HepG2 (cell line): ENCODE measurements around the gene CEACAM3. TPM values are rescaled to one million over a fixed set of nuclear protein-coding genes. Genes with fewer than 3 reads are reported as not detected.

ENCODE experiments used
- ATAC-seq: fragments of 200-7000 bp; cut with Tn5 transposase; 3 replicates; pipeline ENCODE4 v1.9.1; 2020; ENCODE audit warnings: mild to moderate bottlenecking, moderate library complexity
- BruUV-seq: library from RNA; stranded (reverse); fragments of 400-500 nt; replicated peaks from 2 replicates; lab custom pipeline; 2021; lab: Mats Ljungman, UMichigan
- CTCF ChIA-PET: fragments of 300-600 bp; formaldehyde crosslinking; extraction: SDS; loops from one replicate; lab custom pipeline; 2021; ENCODE audit warnings: low total read pairs, inconsistent platforms, low intra/inter-chr PET ratio; lab: Yijun Ruan, JAX
- POLR2A ChIA-PET: fragments of 350-600 bp; sonication (Branson Sonifier 250); formaldehyde crosslinking; loops from one replicate; lab custom pipeline; 2020; ENCODE audit warnings: antibody characterized with exemption, inconsistent platforms; lab: Yijun Ruan, JAX
- DNase-seq: peaks from one replicate; pipeline ENCODE4 v3.0.0-alpha.2; 2015; ENCODE audit warnings: low spot score
- FAIRE-seq: peaks from 3 replicates; lab custom pipeline; 2011; peaks lifted over from hg19 to GRCh38; lab: Jason Lieb, UNC
- H2AFZ ChIP-seq: one replicate; pipeline ENCODE4 v1.6.1; 2011; ENCODE audit warnings: low read length, inconsistent platforms
- H3K27ac ChIP-seq: fragments of 300-600 bp; 3 replicates; pipeline ENCODE4 v1.8.0; 2011; ENCODE audit warnings: mixed run types, mild to moderate bottlenecking, mixed read lengths, low read length, inconsistent platforms; ENCODE audit not compliant: insufficient read depth; ENCODE audit errors: extremely low read length
- H3K27me3 ChIP-seq, 2 experiments: fragments of 200-600 bp in 1 of 2; 2 replicates in 1 of 2; 3 replicates in 1 of 2; pipeline versions ENCODE4 v1.6.0 to v1.8.0; 2011; ENCODE audit warnings: low read length in 2 of 2, mild to moderate bottlenecking in 2 of 2, moderate library complexity in 2 of 2, inconsistent platforms in 1 of 2; ENCODE audit not compliant: insufficient read depth in 2 of 2, control insufficient read depth in 1 of 2
- H3K36me3 ChIP-seq, 2 experiments: fragments of 200-600 bp in 1 of 2; replicated peaks in 1 of 2; 2 replicates in 1 of 2; 3 replicates in 1 of 2; pipeline versions ENCODE4 v1.5.1 to v1.8.0; 2011; ENCODE audit warnings: low read length in 2 of 2, inconsistent platforms in 1 of 2; ENCODE audit not compliant: insufficient read depth in 2 of 2, control insufficient read depth in 1 of 2
- H3K4me1 ChIP-seq: 2 replicates; pipeline ENCODE4 v1.5.1; 2012; ENCODE audit warnings: low read length, inconsistent platforms; ENCODE audit not compliant: insufficient read depth
- H3K4me2 ChIP-seq: 2 replicates; pipeline ENCODE4 v1.6.0; 2011; ENCODE audit warnings: low read depth, low read length, inconsistent platforms
- H3K4me3 ChIP-seq, 3 experiments: fragments of 200-600 bp in 1 of 3; sonication (generic), shearing (Covaris generic) in 1 of 3; replicated peaks in 1 of 3; 2 replicates each; pipeline ENCODE4 v1.5.1; 2011 to 2016; ENCODE audit warnings: low read length in 3 of 3, inconsistent platforms in 2 of 3, low read depth in 2 of 3, mild to moderate bottlenecking in 2 of 3, control low read depth in 1 of 3, mixed read lengths in 1 of 3; ENCODE audit not compliant: insufficient read depth in 1 of 3
- H3K79me2 ChIP-seq: one replicate; pipeline ENCODE4 v1.6.1; 2011; ENCODE audit warnings: low read length, inconsistent platforms; ENCODE audit not compliant: insufficient read depth
- H3K9ac ChIP-seq: 2 replicates; pipeline ENCODE4 v1.6.0; 2011; ENCODE audit warnings: mild to moderate bottlenecking, low read depth, low read length, inconsistent platforms; ENCODE audit not compliant: insufficient read depth
- H3K9me3 ChIP-seq: 2 replicates; pipeline ENCODE4 v1.5.1; 2012; ENCODE audit warnings: mild to moderate bottlenecking, low read length
- H4K20me1 ChIP-seq: 2 replicates; pipeline ENCODE4 v1.6.0; 2011; ENCODE audit warnings: inconsistent platforms, mild to moderate bottlenecking, low read length, moderate library complexity; ENCODE audit not compliant: insufficient read depth
- ARNT2 ChIP-seq: sonication (generic); formaldehyde crosslinking; IDR thresholded peaks from 2 replicates; pipeline ENCODE4 v1.8.0; 2022; ENCODE audit warnings: mild to moderate bottlenecking, low read depth, missing genetic modification reagents, moderate library complexity
- ATF4 ChIP-seq, 2 experiments: fragments of 450-650 bp in 1 of 2; sonication (generic) in 1 of 2; formaldehyde crosslinking; IDR thresholded peaks; 2 replicates each; pipeline versions ENCODE4 v1.5.0 to v1.8.0; 2020 to 2022; ENCODE audit warnings: mild to moderate bottlenecking in 1 of 2, missing genetic modification reagents in 1 of 2
- CHCHD3 ChIP-seq: sonication (generic); formaldehyde crosslinking; IDR thresholded peaks from 2 replicates; pipeline ENCODE4 v1.8.0; 2022; ENCODE audit warnings: mild to moderate bottlenecking, missing genetic modification reagents, moderate library complexity
- EEA1 ChIP-seq: sonication (generic); formaldehyde crosslinking; IDR thresholded peaks from 2 replicates; pipeline ENCODE4 v1.5.1; 2020; ENCODE audit warnings: mild to moderate bottlenecking, missing genetic modification reagents, borderline replicate concordance
- GMEB1 ChIP-seq: sonication (generic); formaldehyde crosslinking; IDR thresholded peaks from 2 replicates; pipeline ENCODE4 v1.5.1; 2020; ENCODE audit warnings: missing genetic modification reagents, mild to moderate bottlenecking, borderline replicate concordance
- SOX13 ChIP-seq, 3 experiments: fragments of 450-650 bp in 1 of 3; sonication (generic) in 1 of 3; formaldehyde crosslinking in 1 of 3; IDR thresholded peaks in 2 of 3; conservative IDR thresholded peaks in 1 of 3; 2 replicates each; pipeline versions ENCODE4 v1.5.0 to v1.6.1; 2016 to 2020; ENCODE audit warnings: antibody characterized with exemption in 1 of 3, mild to moderate bottlenecking in 1 of 3, missing compliant biosample characterization in 1 of 3, missing genetic modification reagents in 1 of 3, moderate library complexity in 1 of 3
- THAP7 ChIP-seq: sonication (generic); formaldehyde crosslinking; IDR thresholded peaks from 2 replicates; pipeline ENCODE4 v1.8.1; 2023; ENCODE audit warnings: mild to moderate bottlenecking, missing genetic modification reagents
- ZNF407 ChIP-seq: sonication (generic); formaldehyde crosslinking; IDR thresholded peaks from one replicate; pipeline ENCODE4 v1.5.1; 2020; ENCODE audit warnings: mild to moderate bottlenecking, missing genetic modification reagents; ENCODE audit errors: not compliant biosample characterization
- ZUFSP ChIP-seq: sonication (generic); formaldehyde crosslinking; IDR thresholded peaks from 2 replicates; pipeline ENCODE4 v1.9.0; 2021; ENCODE audit warnings: missing genetic modification reagents, mild to moderate bottlenecking, borderline replicate concordance
- WGBS: methylation state at CpG from one replicate; pipeline ENCODE4 v1.1.6; 2017; ENCODE audit warnings: low lambda C conversion rate; 5-methylcytosine and 5-hydroxymethylcytosine counted together
- in situ Hi-C: cut with HindIII; loops from 2 replicates; pipeline ENCODE4 v1.10.0; 2017; ENCODE audit warnings: low pct_unique_long_range_greater_than_20kb; ENCODE audit not compliant: extremely low pct_ligation_motif_present
- intact Hi-C: fragments of 100-400 bp; cut with micrococcal nuclease; formaldehyde crosslinking; loops from one replicate; pipeline ENCODE4 v1.10.0; 2022; ENCODE audit not compliant: unreplicated experiment
- polyA plus RNA-seq, 8 experiments: library from polyadenylated mRNA; depleted of rRNA in 3 of 8; stranded (reverse) in 7 of 8; unstranded in 1 of 8; fragments of >200 nt; fragmentation: Illumina TruSeq in 4 of 8; extraction: Trizol in 4 of 8; gene quantifications; 2 replicates each; pipeline versions ENCODE4 v1.2.1 to v1.2.3, GENCODE V29; 2011 to 2016; ENCODE audit warnings: low read depth in 4 of 8, missing spikeins in 1 of 8, mixed read lengths in 1 of 8; ENCODE audit not compliant: insufficient read depth in 1 of 8
- total RNA-seq, 5 experiments: library from RNA; depleted of rRNA; stranded (reverse); fragments of >200 nt; fragmentation: Illumina TruSeq; extraction: Trizol; gene quantifications; 2 replicates each; pipeline ENCODE4 v1.2.3, GENCODE V29; 2016; ENCODE audit warnings: low read depth in 1 of 5

CEACAM3 gene
- total and polyA plus RNA-seq, 2 of the 13 experiments (the other 11 are each of a cell fraction or from before 2014, with no cell fraction given) = not detected

GRCh38 chr19:41853768-41854167 lies 57.4 kb downstream of the CEACAM3 start:
- in situ Hi-C loops (no loop called here), intact Hi-C loops (no loop called here)
- Histone ChIP-seq H3K4me1 (peaks cover under 1% of the 10 kb centered on the region), H3K79me2 (no peaks in the 10 kb centered on the region), H3K9me3 (no peaks in the 10 kb centered on the region), H3K9ac (no peak overlapping the region), H3K27ac (no peak overlapping the region), H3K4me2 (no peak overlapping the region), H3K36me3 (no peaks in the 10 kb centered on the region), H4K20me1 (no peaks in the 10 kb centered on the region), H3K4me3 (no peak overlapping the region), H2AFZ (no peak overlapping the region), H3K27me3 (peaks cover 1 to 49% of the 10 kb centered on the region in 2 experiments; a peak in 4 of 5 replicates)
- BruUV-seq = no TSS peak
- WGBS = 0% methylated on average over 2 of the region's 2 CpGs
- DNase-seq = no peak
- CTCF ChIA-PET = no interaction called here
- ATAC-seq = no peak
- POLR2A ChIA-PET = no interaction called here
- FAIRE-seq = no peak
- TF ChIP-seq GMEB1 (CRISPR knock-in tag) (no peak), ZUFSP (CRISPR knock-in tag) (no peak), EEA1 (no peak), CHCHD3 (CRISPR knock-in tag) (no peak), ZNF407 (no peak), THAP7 (no peak), ATF4 (CRISPR knock-in tag; IDR thresholded peaks at IDR 0.05) (no peak), ARNT2 (CRISPR knock-in tag) (no peak), SOX13 (IDR thresholded peaks at IDR 0.05) (no peak), SOX13 (CRISPR knock-in tag; conservative IDR thresholded peaks at IDR 0.05 in 1 of 2, IDR thresholded peaks at IDR 0.05 in 1 of 2) (no peak)
